NCI-H1436 treated with DMSO at 0.1 percent for 48 hours (cell line): ENCODE measurements around the gene PAX5.

Experiments
- DNase-seq: peaks from one replicate; lab custom pipeline; 2025; lab: John Stamatoyannopoulos, UW

The PAX5 gene

GRCh38 chr9:37025071-37025822 is 8.8 kb downstream of the PAX5 start:
- no peak for DNase-seq

DNA sequence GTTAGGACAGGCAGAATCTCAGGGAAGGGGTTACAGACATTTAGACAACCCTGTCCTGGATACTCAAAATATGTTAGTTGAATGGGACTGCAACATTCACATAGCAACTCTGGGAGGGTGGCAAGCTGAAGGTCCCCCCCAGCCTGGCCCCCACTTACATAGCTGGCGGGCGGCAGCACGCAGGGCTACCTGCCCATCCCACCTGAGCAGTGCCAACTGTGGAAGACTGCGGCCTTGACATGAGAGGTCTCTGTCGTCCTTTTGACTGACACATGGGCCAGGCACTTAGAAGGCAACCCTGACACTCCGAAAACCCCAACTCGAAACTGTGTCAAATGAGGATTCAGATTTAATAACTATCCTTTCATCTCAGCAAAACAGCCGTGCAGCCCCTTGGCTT is 16.5 kb downstream of the PAX5 start:
- DNase-seq, result no peak

DNA sequence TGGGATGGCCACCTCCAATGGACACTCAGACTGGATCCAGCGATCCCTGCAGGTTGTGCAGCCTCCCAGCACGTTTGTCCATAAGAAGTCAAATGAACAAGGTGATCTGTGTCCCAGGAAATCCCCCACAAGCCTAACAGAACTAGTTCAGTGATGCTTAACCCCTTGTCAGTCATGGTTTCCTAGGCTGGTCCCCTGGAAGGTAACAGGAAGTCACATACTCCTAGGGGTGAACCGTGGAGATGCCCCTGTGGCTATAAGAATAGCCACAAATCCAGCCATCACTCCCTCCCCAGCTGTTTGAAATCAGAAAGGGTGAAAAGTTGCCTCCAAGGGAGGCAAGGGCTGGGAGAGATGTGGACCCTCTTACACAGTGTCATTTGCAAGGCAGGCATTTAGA is 22.5 kb downstream of the PAX5 start:
- DNase-seq, result no peak

- no peak for DNase-seq
These were observed 23.1 kb downstream of the PAX5 start for GRCh38 chr9:37010976-37011375.

GRCh38 chr9:37010180-37010579 is 23.9 kb downstream of the PAX5 start:
- DNase-seq, result no peak

DNA sequence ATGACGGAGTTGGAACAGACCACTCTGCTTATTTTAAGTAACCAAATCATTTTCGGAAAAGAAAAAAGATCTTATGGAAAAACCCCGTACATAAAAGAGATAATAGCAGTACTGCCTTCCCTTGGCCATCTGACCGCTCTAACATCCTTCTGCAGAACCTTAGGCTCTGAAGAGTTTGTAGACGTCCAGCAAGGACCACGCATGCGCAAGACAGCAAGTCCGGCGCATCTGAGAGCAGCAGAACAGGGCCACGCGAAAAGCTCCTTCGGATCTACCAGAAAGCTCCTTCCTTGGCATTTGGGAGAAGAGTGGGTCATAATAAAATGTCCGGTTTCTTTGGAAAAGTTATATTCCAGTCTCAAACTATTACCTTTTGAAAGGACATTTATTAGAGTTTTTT is 26.8 kb downstream of the PAX5 start:
- DNase-seq, result no peak

DNA sequence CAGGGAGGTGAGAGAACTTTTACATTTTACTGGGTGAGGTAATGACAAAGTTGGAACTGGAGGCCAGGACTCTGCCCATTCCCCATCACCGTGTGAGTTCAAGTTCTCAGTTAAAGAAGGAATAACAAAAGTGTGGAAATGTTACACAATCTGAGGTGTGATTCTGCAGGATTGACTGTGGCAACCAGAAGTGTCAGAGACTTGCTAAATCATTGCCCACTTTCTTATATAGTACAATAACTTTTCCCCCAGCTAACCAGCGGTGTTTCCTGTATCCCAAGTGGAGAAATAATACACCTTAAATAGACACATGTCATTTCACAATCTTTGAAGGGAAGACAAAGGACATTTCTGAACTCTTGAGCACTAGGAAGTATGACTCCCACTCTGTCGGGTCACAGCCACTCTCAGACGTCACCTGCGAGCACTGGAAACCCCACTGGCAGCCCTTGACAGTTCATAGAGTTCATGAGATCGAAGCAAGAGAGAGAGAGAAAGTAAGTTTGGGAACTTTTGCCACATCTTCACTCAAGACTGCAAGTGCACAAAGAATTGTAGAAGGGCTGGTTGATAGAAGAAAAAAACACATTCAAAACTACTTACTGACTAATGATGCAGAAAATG is 28.4 kb downstream of the PAX5 start:
- no peak for DNase-seq

DNA sequence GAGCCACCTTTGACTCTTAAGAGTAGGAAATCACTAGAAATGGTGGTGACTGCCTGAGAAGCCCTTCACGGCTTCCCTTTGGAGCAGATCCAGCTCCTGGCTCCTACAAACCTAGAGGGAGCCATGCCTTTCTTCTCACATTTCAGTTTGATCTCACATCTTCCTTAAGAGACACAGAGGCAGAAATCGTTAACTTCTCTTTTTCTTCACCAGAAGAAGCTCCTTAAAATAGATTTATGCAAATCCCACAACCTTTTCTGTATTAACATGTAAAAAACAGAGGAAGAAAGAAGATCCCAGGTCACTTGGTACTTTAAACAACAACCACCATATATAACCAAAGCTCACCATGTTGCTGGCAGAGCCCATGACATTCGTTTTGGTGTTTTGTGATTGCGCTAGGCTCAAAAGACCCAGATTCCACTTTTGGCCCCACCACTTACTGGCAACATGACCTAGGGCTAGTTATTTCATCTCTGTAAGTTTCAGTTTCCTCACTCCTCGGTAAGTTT is 29.6 kb downstream of the PAX5 start:
- no peak for DNase-seq

DNA sequence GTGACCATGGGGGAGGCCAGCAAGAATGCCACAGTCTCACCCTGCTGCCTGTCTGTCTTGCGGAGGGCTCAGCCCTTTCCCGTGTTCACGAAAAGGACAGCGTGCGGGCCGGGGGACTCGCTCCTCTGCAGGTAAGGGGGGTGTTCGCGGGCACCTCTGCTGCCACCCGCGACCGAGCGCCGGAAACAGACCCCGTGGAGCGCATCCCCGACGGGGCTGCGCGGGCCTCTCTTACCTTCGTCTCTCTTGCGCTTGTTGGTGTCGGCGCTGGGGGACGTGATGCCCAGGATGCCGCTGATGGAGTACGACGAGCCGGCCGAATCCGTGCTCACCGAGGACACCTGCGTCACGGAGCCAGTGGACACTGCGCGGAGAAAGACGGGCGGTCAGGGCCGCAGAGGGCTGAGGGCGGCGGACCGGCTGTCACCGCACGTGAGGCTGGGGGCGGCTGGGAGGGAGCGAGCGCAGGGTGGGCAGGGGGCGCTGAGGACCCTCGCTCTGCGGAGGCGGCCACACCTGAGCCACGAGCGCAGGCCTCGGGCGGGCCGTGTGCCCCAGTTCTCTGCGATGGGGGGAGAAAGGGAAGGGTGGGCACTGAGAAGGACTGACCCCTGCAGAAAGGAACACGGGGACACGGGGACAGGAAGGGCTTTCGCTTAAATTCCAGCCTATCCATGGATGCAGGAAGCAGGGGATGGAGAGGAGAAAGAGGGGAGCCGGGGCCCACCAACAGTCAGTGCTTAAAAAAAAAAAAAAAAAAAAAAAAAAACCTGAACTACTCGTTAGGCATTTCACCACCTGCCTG is 31.5 kb downstream of the PAX5 start:
- DNase-seq, result no peak

GRCh38 chr9:37002036-37002412 is 32.0 kb downstream of the PAX5 start:
- DNase-seq, result no peak

DNA sequence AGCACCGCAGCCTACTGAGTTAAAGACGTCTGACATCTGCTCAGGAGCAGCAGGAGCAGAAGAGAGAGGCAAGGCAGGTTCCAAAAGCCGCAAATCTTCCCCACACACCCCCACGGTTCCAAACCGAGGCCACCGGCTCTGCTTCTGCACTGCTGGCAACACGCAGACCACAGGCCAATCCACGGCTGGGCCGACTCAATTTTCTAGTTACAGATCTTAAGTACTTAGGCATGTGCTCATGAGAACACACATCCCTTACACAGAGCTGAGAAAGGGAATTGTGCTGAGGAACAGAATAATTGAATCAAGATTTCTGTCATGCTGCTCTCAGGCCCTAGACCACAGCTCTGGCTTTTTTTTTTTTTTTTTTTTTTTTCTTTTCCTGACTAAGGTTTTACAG is 32.6 kb downstream of the PAX5 start:
- DNase-seq, result no peak

GRCh38 chr9:36999728-37000333 is 34.2 kb downstream of the PAX5 start:
- DNase-seq, result no peak

GRCh38 chr9:36997414-36997813 is 36.7 kb downstream of the PAX5 start:
- DNase-seq, result no peak

GRCh38 chr9:36996706-36997086 is 37.4 kb downstream of the PAX5 start:
- DNase-seq, result no peak

DNA sequence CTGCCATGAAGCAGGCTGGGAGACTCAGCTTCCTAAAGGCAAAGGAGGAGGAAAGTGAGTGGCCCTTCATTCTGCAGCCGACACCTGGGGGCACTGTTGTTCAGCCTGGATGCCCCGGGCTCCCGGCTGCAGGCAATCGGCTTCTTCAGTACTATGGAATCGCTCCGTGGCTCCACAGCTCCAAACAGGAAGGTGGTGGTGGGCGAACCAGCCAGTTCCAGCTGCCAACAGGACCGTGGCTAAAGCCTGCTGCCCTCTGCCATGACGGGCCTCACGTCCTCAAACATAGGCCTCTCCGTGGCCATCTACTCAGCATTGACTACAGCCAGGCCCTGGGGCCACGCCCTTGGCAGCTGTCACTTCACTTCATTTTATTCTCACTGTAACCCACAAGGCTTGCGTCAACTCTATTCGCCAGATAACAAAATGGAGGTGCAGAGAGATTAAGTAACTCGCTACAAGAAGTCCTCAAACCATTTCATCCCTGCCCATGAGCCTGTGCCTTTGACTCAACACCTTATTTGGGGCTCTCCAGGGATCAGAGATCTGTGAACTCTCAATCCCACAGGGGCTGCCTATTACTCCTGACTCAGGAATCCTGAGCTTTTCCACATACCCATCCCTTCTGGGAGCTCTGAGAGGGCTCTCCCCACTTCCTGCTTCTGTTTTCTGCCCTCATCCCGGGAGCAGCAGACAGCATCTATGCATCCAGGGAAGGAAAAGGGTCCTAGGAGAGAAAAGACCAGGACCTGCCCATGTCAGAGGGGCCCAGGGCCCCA is 38.0 kb downstream of the PAX5 start:
- DNase-seq, result no peak

- DNase-seq, result no peak
These were observed 39.9 kb downstream of the PAX5 start for GRCh38 chr9:36993933-36994764.

DNA sequence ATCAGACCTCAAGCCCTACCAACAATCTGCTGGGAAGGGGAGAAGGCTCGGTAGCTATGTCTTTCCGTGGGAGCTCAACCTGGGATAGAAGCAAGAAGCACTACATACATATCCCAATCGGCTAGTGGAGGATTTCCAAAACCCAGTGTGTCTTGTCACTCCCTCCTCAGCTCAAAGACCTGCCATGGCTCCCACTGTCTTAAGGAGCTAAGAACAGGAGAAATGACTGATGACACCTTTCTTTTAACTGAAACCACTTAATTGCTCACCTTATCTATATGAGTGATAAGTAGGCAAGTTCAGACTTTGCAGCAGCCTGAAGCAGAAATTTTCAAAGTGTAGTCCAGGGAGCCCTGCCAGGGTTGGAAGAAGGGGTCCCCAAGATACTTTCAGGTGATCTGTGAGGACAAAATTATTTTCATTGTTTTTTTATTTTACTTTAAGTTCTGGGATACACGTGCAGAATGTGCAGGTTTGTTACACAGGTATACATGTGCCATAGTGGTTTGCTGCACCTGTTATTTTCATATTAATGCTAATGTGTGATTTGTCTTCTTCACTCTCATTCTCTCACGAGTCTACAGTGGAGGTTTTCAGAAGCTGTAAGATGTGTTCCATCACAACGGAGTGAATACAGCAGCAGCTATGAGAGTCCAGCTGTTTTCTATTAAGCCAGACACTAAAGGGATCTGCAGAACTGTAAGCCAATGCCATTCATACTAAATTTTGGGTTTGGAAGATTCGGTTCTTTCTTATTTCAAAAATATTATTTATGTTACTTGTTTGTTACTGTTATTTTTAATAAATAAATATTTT is 41.4 kb downstream of the PAX5 start:
- no peak for DNase-seq

DNA sequence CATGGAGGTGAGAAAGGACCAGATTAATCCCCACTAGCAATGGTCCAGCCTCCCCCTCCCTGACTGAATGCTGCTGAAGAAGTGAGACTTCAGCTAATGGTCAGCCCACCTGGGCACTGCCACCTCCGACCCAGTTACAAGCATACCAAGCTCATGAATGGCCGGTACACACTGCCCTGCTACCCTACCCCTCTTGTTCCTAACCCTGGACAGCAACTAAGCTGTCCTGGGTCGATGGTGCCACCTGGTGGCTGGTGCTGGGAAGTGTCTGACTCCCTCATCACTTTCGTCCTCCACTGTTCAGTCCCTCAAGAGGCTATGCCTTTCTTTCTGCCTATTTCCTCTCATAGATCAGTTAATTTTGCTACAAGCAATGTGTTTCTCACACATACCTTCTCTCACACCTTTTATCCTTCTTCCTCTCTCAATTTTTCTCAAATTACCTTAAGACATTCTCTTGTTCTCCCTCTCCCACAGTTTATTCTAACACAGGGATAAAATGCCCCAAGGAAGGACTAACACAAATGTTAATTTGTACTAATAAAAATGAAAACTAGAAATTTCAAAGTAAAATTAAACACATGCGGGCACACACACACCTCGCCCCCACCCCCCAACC is 42.4 kb downstream of the PAX5 start:
- no peak for DNase-seq

DNA sequence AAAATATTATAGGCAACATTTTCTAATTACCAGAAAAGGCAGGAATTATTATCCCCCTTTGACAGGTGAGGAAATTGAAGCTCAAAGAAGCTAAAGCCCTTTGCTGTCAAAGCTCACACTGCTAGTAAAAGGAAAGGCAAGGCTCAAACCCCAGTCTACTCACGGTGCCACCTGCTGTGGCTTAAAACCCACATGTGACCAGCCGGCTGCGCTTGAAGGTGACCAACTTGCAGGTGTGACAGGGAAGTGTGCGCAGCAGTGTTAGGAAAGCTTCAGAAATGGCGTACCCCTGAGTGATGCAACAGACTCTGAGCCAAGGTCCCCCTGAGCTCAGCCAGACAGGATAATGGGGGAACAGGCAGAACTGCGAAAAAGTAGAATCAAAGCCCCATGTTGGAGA is 45.2 kb downstream of the PAX5 start:
- DNase-seq, result no peak

DNA sequence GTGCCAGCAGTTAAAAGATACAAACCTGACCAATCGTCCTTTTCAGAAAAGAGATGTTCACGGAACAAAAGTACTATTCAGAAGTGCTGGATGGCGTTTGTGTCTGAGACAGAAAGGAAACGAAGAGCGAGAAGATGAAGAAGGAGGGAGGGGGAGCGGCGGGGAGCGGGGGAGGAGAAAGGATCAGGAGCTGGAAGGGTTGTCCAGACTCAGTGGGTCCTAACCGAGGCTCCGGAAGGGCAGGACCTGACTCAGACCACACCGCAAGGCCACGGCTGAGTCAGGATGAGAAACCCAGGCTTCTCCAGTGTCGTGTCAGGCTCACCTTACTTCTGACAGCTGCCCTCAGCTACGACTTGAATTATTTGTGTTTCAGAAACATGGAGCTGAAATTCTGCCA is 46.2 kb downstream of the PAX5 start:
- no peak for DNase-seq
